Type B pancreatic cell (in vitro differentiated cells): ENCODE data around the gene LCE1D. TPM values are rescaled to one million over a fixed set of nuclear protein-coding genes. Genes with fewer than 3 reads are reported as not detected.

Experiments
- DNase-seq: peaks from one replicate; pipeline ENCODE4 v3.0.0; 2021; ENCODE audit warnings: mixed read lengths; ENCODE audit not compliant: unreplicated experiment; ENCODE audit errors: extremely low spot score
- H3K27ac Mint-ChIP-seq: 2 replicates; pipeline ENCODE4 v1.8.0; 2021; ENCODE audit warnings: mild to moderate bottlenecking, mixed read lengths
- H3K27me3 Mint-ChIP-seq: 2 replicates; pipeline ENCODE4 v1.8.0; 2021; ENCODE audit warnings: mixed read lengths
- H3K36me3 Mint-ChIP-seq: 2 replicates; pipeline ENCODE4 v1.8.0; 2021; ENCODE audit warnings: mixed read lengths
- H3K4me1 Mint-ChIP-seq: one replicate; pipeline ENCODE4 v1.8.0; 2021; ENCODE audit warnings: mixed read lengths; ENCODE audit not compliant: unreplicated experiment
- H3K4me3 Mint-ChIP-seq: 2 replicates; pipeline ENCODE4 v1.8.0; 2021; ENCODE audit warnings: mild to moderate bottlenecking, mixed read lengths
- H3K9me3 Mint-ChIP-seq: 2 replicates; pipeline ENCODE4 v1.8.0; 2021; ENCODE audit warnings: mixed read lengths
- CTCF ChIP-seq: fragments of 200-600 bp; sonication (generic); conservative IDR thresholded peaks from 2 replicates; pipeline ENCODE4 v1.5.0; 2021; ENCODE audit warnings: antibody characterized with exemption, mild to moderate bottlenecking
- total RNA-seq: library from RNA; stranded (reverse); gene quantifications from 2 replicates; pipeline ENCODE4 v1.2.1, GENCODE V29; 2021; ENCODE audit warnings: low replicate concordance

Gene LCE1D
- total RNA-seq, 1 donor from 2014 or later: not detected

GRCh38 chr1:152758636-152759035 is 37.9 kb upstream of the LCE1D start:
- no peaks in the 10 kb centered on the region for H3K36me3 Mint-ChIP-seq
- H3K9me3 Mint-ChIP-seq: peaks cover 5% of the 10 kb centered on the region
- no peaks in the 10 kb centered on the region for H3K4me1 Mint-ChIP-seq
- no peak for DNase-seq
- TF ChIP-seq CTCF: no peak
- H3K27ac Mint-ChIP-seq: no peak overlapping the region
- H3K4me3 Mint-ChIP-seq: no peak overlapping the region
- no peaks in the 10 kb centered on the region for H3K27me3 Mint-ChIP-seq

GRCh38 chr1:152759453-152760173 is 36.9 kb upstream of the LCE1D start:
- DNase-seq: no peak
- Mint-ChIP-seq H3K27me3 (no peaks in the 10 kb centered on the region), H3K4me3 (no peak overlapping the region), H3K27ac (no peak overlapping the region), H3K9me3 (peaks cover 5% of the 10 kb centered on the region), H3K4me1 (no peaks in the 10 kb centered on the region), H3K36me3 (no peaks in the 10 kb centered on the region)
- no peak for TF ChIP-seq CTCF

- no peaks in the 10 kb centered on the region for H3K36me3 Mint-ChIP-seq
- H3K27ac Mint-ChIP-seq: no peak overlapping the region
- no peaks in the 10 kb centered on the region for H3K27me3 Mint-ChIP-seq
- no peaks in the 10 kb centered on the region for H3K4me1 Mint-ChIP-seq
- TF ChIP-seq CTCF: no peak
- no peak overlapping the region for H3K4me3 Mint-ChIP-seq
- no peak for DNase-seq
- peaks cover 5% of the 10 kb centered on the region for H3K9me3 Mint-ChIP-seq
Observed at GRCh38 chr1:152760551-152761190, 35.9 kb upstream of the LCE1D start.

GRCh38 chr1:152761609-152762213 is 34.8 kb upstream of the LCE1D start:
- no peak overlapping the region for H3K27ac Mint-ChIP-seq
- no peak overlapping the region for H3K4me3 Mint-ChIP-seq
- H3K36me3 Mint-ChIP-seq: no peaks in the 10 kb centered on the region
- H3K27me3 Mint-ChIP-seq: no peaks in the 10 kb centered on the region
- H3K4me1 Mint-ChIP-seq: no peaks in the 10 kb centered on the region
- no peak for DNase-seq
- peaks cover 5% of the 10 kb centered on the region for H3K9me3 Mint-ChIP-seq
- no peak for TF ChIP-seq CTCF

GRCh38 chr1:152768847-152769533 is 27.5 kb upstream of the LCE1D start:
- peaks cover 4% of the 10 kb centered on the region for H3K9me3 Mint-ChIP-seq
- no peak for TF ChIP-seq CTCF

More at GRCh38 chr1:152768847-152769533, 27.5 kb upstream of the LCE1D start:
- H3K4me3 Mint-ChIP-seq: no peak overlapping the region
- H3K36me3 Mint-ChIP-seq: no peaks in the 10 kb centered on the region
- no peak for DNase-seq
- H3K27ac Mint-ChIP-seq: no peak overlapping the region
- H3K4me1 Mint-ChIP-seq: no peaks in the 10 kb centered on the region
- no peaks in the 10 kb centered on the region for H3K27me3 Mint-ChIP-seq
